Lower leg skin (tissue), 3 donors: ENCODE data around the gene INSYN2B.

Source experiments
- POLR2A ChIP-seq, 2 donors: fragments of 450-650 bp; IDR thresholded peaks; one replicate each; pipeline ENCODE4 v1.6.1; 2016 to 2017; ENCODE audit warnings: antibody characterized with exemption in 2 of 2, mild to moderate bottlenecking in 1 of 2, moderate library complexity in 1 of 2
- TF ChIP-seq, protein P1 (sequence below), 3 donors: fragments of 450-650 bp; IDR thresholded peaks; one replicate each; pipeline ENCODE4 v1.5.1; 2016; ENCODE audit warnings: antibody characterized with exemption in 3 of 3, mild to moderate bottlenecking in 3 of 3, moderate library complexity in 2 of 3

DNA sequence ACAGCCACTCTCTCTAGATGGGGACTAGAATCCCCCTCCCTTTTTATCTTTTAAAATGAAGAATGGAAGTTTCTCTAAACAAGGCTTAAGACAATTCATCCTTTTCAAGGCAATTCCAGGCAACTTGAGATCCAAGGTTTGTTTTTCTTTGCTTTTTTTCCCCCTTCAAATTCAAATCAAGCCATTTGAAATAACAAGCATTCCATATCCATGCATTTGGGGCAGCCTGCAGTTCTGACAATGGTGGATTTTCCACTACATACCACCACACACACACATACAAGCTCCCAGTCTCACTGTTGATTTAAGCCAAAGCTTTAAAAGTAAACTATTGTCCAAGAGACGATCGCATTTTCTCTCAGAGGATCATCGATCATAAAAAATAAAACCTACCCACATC is 424 bp downstream of the INSYN2B start:
- TF ChIP-seq, protein P1, sequence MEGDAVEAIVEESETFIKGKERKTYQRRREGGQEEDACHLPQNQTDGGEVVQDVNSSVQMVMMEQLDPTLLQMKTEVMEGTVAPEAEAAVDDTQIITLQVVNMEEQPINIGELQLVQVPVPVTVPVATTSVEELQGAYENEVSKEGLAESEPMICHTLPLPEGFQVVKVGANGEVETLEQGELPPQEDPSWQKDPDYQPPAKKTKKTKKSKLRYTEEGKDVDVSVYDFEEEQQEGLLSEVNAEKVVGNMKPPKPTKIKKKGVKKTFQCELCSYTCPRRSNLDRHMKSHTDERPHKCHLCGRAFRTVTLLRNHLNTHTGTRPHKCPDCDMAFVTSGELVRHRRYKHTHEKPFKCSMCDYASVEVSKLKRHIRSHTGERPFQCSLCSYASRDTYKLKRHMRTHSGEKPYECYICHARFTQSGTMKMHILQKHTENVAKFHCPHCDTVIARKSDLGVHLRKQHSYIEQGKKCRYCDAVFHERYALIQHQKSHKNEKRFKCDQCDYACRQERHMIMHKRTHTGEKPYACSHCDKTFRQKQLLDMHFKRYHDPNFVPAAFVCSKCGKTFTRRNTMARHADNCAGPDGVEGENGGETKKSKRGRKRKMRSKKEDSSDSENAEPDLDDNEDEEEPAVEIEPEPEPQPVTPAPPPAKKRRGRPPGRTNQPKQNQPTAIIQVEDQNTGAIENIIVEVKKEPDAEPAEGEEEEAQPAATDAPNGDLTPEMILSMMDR (IDR thresholded peaks at IDR 0.05) = no peak
- no peak for TF ChIP-seq POLR2A (IDR thresholded peaks at IDR 0.05)
